ENCODE measurements around the gene SLC30A4. TPM values are rescaled to one million over a fixed set of nuclear protein-coding genes. Genes with fewer than 3 reads are reported as not detected.

SLC30A4 gene
- total RNA-seq, 3 donors from 2014 or later: 5.6 to 11.5 (median 5.9) TPM

DNA sequence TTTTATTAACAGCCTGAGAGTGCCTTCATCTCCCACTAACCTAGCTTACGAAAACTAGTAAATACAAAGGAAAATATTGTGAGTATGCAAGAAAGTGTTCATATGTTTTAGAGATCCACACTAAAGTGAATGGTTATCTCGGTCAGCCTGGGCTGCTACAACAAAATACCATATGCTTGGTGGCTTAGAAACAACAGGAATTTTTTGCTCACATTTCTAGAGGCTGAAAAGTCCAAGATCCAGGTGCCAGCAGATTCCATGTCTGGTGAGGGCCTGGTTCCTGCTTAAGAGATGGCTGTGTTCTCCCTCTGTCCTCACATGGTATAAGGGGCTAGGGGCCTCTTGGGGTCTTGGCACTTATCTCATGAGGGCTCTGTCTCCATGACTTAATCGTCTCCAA lies 20.5 kb upstream of the SLC30A4 start:
- no peaks in the 10 kb centered on the region for H3K27me3 ChIP-seq
- H3K4me1 ChIP-seq: no peaks in the 10 kb centered on the region
- no peak overlapping the region for H3K27ac ChIP-seq
- H3K36me3 ChIP-seq: no peaks in the 10 kb centered on the region
- no peak for DNase-seq (ENCODE audit: low spot score in 2 of 2)
- intact Hi-C loops (cut with DNase I; ENCODE audit: low total_unique reads): no loop called here
- no peaks in the 10 kb centered on the region for H3K9me3 ChIP-seq
- TF ChIP-seq POLR2A (IDR thresholded peaks at IDR 0.05): no peak
- no peak for TF ChIP-seq POLR2AphosphoS5 (IDR thresholded peaks at IDR 0.05)
- TF ChIP-seq, protein P1, sequence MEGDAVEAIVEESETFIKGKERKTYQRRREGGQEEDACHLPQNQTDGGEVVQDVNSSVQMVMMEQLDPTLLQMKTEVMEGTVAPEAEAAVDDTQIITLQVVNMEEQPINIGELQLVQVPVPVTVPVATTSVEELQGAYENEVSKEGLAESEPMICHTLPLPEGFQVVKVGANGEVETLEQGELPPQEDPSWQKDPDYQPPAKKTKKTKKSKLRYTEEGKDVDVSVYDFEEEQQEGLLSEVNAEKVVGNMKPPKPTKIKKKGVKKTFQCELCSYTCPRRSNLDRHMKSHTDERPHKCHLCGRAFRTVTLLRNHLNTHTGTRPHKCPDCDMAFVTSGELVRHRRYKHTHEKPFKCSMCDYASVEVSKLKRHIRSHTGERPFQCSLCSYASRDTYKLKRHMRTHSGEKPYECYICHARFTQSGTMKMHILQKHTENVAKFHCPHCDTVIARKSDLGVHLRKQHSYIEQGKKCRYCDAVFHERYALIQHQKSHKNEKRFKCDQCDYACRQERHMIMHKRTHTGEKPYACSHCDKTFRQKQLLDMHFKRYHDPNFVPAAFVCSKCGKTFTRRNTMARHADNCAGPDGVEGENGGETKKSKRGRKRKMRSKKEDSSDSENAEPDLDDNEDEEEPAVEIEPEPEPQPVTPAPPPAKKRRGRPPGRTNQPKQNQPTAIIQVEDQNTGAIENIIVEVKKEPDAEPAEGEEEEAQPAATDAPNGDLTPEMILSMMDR (IDR thresholded peaks at IDR 0.05): no peak
- no peak overlapping the region for H3K4me3 ChIP-seq

DNA sequence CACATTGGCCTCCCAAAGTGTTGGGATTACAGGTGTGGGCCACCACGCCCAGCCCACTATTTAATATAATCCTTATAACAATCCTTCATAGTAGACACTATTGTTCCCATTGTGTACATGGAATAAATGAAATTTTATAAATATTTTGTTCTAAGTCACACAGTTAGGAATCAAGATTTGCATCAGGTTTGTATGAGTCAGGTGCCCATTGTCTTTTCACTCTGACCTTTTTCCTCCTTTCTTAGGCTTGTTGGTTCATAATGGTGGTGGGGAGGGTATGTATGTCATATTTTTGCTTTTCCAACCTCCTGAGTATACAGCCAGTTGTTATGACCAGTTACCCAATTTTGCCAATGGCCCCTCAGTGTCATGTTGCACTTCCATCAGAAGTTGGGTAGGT lies 18.0 kb upstream of the SLC30A4 start:
- intact Hi-C loops (cut with DNase I; ENCODE audit: low total_unique reads): no loop called here
- DNase-seq (ENCODE audit: low spot score in 2 of 2): no peak
- TF ChIP-seq, protein P1 (IDR thresholded peaks at IDR 0.05): no peak
- no peak for TF ChIP-seq POLR2AphosphoS5 (IDR thresholded peaks at IDR 0.05)
- TF ChIP-seq POLR2A (IDR thresholded peaks at IDR 0.05): no peak
- Histone ChIP-seq H3K27ac (no peak overlapping the region), H3K4me1 (no peaks in the 10 kb centered on the region), H3K27me3 (no peaks in the 10 kb centered on the region), H3K4me3 (no peak overlapping the region), H3K36me3 (no peaks in the 10 kb centered on the region), H3K9me3 (no peaks in the 10 kb centered on the region)

DNA sequence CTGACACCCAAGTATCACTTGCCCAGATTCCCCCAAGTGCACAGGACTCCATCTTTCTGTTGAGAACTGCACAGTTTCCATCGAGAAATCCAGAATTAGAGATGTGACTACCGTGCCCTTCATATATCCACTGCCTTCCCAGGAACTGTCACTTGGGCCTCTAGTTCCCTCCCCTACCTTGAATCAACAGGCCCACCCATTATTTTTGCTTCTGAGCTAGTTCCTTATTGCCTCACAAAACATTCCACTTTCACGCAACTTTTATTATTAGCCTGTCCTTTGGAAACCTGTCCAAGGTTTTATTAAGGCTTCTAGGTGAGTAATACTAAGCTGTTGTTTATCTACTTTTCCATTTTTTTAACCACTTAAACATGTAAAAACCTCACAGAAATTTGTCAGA lies 17.1 kb upstream of the SLC30A4 start:
- Histone ChIP-seq H3K27ac (no peak overlapping the region), H3K36me3 (no peaks in the 10 kb centered on the region), H3K4me3 (no peak overlapping the region), H3K4me1 (no peaks in the 10 kb centered on the region), H3K9me3 (no peaks in the 10 kb centered on the region), H3K27me3 (no peaks in the 10 kb centered on the region)
- DNase-seq (ENCODE audit: low spot score in 2 of 2): no peak
- intact Hi-C loops (cut with DNase I; ENCODE audit: low total_unique reads): loop anchor here (10.0 kb wide), 1 partner anchor 595 kb away; no protein-coding TSS in a partner anchor
- no peak for TF ChIP-seq POLR2A (IDR thresholded peaks at IDR 0.05)
- TF ChIP-seq, protein P1 (IDR thresholded peaks at IDR 0.05): no peak

DNA sequence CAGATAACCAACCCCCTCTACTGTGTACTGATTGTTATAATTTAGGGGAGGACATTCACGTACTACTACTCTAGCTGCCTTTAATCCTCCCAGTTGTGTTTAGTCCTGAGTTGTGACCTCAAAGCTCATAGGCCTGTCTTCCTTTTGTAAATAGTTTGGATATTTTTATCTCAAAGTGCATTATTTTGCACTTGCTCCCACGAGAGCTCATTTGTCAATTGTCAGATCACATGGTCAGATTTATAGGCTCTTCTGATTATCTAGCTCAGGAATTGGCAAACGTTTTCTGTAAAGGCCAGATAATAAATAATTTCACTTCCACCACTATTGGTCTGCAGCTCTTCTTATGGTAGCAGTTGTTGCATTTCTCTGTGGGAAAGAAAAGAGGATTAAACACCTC lies 14.4 kb upstream of the SLC30A4 start:
- Histone ChIP-seq H3K36me3 (no peaks in the 10 kb centered on the region), H3K9me3 (no peaks in the 10 kb centered on the region), H3K4me3 (no peak overlapping the region), H3K4me1 (no peaks in the 10 kb centered on the region), H3K27me3 (no peaks in the 10 kb centered on the region), H3K27ac (no peak overlapping the region)
- no peak for DNase-seq (ENCODE audit: low spot score in 2 of 2)
- TF ChIP-seq, protein P1 (IDR thresholded peaks at IDR 0.05): no peak
- TF ChIP-seq POLR2A (IDR thresholded peaks at IDR 0.05) (no peak), POLR2AphosphoS5 (IDR thresholded peaks at IDR 0.05) (no peak)
- intact Hi-C loops (cut with DNase I; ENCODE audit: low total_unique reads): loop anchor here (10.0 kb wide), 1 partner anchor 598 kb away; no protein-coding TSS in a partner anchor

DNA sequence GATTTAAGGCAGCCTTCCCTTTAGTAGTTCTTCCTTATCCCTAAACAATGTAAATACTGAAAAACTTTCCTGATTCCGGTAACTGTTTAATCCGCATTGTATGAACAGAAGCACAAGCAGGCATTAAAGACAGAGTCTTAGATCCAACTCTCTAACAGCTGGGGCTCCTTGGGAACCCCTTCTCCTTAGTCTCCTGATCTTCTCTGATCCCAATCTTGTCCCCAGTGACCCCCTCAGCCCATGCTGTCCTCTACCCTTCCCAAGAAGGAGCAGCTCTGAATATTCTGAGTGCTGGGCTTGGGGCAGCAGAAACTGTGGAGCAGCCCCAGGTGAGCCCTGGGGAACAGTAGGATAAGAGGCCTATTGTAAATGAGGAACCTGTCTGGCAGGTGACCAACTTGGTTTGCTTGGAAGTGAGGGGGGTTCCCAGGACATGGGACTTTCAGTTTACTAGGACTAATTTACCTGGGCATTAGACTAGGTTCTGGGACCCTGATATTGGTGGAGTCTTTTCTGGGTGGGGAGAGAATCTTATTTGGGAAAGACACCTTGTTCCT lies 13.0 kb upstream of the SLC30A4 start:
- Histone ChIP-seq H3K27me3 (no peaks in the 10 kb centered on the region), H3K9me3 (no peaks in the 10 kb centered on the region), H3K27ac (no peak overlapping the region), H3K4me1 (no peaks in the 10 kb centered on the region), H3K4me3 (no peak overlapping the region), H3K36me3 (no peaks in the 10 kb centered on the region)
- no peak for DNase-seq (ENCODE audit: low spot score in 2 of 2)
- TF ChIP-seq POLR2A (IDR thresholded peaks at IDR 0.05): no peak
- no peak for TF ChIP-seq POLR2AphosphoS5 (IDR thresholded peaks at IDR 0.05)
- intact Hi-C loops (cut with DNase I; ENCODE audit: low total_unique reads): loop anchor here (10.0 kb wide), 1 partner anchor 599 kb away; no protein-coding TSS in a partner anchor
